Gastroesophageal sphincter (tissue), 3 donors: ENCODE measurements around the gene HEMK1.

Experiments used
- CTCF ChIP-seq, 4 experiments: fragments of 200-600 bp in 2 of 4; fragments of 450-650 bp in 2 of 4; sonication (generic) in 1 of 4; IDR thresholded peaks; one replicate each; pipeline ENCODE4 v1.5.1; 2017 to 2019; ENCODE audit warnings: antibody characterized with exemption in 4 of 4, mild to moderate bottlenecking in 2 of 4, moderate library complexity in 2 of 4
- POLR2A ChIP-seq, 2 donors: fragments of 450-650 bp; IDR thresholded peaks; one replicate each; pipeline ENCODE4 v1.6.1; 2017; ENCODE audit warnings: antibody characterized with exemption in 2 of 2, mild to moderate bottlenecking in 2 of 2, moderate library complexity in 1 of 2
- POLR2AphosphoS5 ChIP-seq: sonication (generic); formaldehyde crosslinking; IDR thresholded peaks from one replicate; pipeline ENCODE4 v1.6.1; 2017; ENCODE audit warnings: antibody characterized with exemption

GRCh38 chr3:50630394-50630793, 61.1 kb downstream of the HEMK1 start:
- no peak for TF ChIP-seq POLR2AphosphoS5
- no peak for TF ChIP-seq CTCF (IDR thresholded peaks at IDR 0.05)
- TF ChIP-seq POLR2A (IDR thresholded peaks at IDR 0.05): no peak
